Measurements from ENCODE around the gene XIAP. TPM values are rescaled to one million over a fixed set of nuclear protein-coding genes. Genes with fewer than 3 reads are reported as not detected.
"Not testable (repeated sequence)": the region's sequence is repeated elsewhere in the genome, so short reads cannot be mapped to it uniquely, and the experiment has no call there.

Gene XIAP
- total RNA-seq, 6 experiments from 2014 or later, result 34.4 to 48.4 (median 38.8) TPM

DNA sequence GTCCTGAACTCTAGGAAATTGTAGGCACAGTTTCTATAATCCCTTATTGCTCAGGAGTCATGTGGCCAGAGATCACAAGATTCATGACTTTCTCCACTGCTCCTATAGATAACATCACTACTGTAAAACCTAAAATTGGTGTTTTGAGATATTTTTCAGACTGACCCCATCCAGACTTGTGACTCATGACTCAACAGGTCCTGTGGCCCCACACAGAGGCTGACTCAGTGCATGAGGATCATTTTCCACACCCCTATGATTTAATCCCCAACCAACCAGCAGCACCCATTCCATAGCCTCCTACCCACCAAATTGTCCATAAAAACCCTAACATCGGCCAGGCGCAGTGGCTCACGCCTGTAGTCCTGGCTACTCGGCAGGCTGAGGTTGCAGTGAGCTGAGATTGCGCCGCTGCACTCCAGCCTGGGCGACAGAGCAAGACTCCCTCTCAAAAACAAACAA, 13.2 kb upstream of the XIAP start:
- Mint-ChIP-seq H3K4me3 (peak overlapping the region; percentile 62), H3K27me3 (ENCODE audit: insufficient read depth) (no peaks in the 10 kb centered on the region; the same call in 1 of the 2 replicates), H3K27ac (peak overlapping the region; percentile 93), H3K4me1 (ENCODE audit: low read depth) (peaks cover 11% of the 10 kb centered on the region), H3K9me3 (no peaks in the 10 kb centered on the region), H3K36me3 (ENCODE audit: low read depth) (no peaks in the 10 kb centered on the region)
- TF ChIP-seq, protein P1, sequence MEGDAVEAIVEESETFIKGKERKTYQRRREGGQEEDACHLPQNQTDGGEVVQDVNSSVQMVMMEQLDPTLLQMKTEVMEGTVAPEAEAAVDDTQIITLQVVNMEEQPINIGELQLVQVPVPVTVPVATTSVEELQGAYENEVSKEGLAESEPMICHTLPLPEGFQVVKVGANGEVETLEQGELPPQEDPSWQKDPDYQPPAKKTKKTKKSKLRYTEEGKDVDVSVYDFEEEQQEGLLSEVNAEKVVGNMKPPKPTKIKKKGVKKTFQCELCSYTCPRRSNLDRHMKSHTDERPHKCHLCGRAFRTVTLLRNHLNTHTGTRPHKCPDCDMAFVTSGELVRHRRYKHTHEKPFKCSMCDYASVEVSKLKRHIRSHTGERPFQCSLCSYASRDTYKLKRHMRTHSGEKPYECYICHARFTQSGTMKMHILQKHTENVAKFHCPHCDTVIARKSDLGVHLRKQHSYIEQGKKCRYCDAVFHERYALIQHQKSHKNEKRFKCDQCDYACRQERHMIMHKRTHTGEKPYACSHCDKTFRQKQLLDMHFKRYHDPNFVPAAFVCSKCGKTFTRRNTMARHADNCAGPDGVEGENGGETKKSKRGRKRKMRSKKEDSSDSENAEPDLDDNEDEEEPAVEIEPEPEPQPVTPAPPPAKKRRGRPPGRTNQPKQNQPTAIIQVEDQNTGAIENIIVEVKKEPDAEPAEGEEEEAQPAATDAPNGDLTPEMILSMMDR (IDR thresholded peaks at IDR 0.05), result no peak
- peak; percentile 92 for DNase-seq

DNA sequence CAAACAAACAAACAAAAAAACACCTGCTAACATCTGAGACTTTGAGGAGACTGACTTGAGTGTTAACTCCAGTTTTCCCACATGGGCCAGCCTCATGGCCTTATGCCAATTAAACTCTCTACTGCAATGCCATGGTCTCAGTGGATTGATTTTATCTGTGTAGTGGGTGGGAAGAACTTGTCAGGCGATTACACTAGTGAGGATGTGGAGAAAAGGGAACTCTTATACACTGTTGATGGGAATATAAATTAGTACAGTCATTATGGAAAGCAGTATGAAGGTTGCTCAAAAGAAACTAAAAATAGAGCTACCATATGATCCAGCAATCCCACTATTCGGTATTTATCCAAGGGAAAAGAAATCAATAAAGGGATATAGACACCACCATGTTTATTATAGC, 12.8 kb upstream of the XIAP start:
- Mint-ChIP-seq H3K27me3 (ENCODE audit: insufficient read depth) (no peaks in the 10 kb centered on the region; the same call in 1 of the 2 replicates), H3K4me1 (ENCODE audit: low read depth) (peaks cover 11% of the 10 kb centered on the region), H3K36me3 (ENCODE audit: low read depth) (no peaks in the 10 kb centered on the region), H3K27ac (peak overlapping the region; percentile 93), H3K9me3 (no peaks in the 10 kb centered on the region), H3K4me3 (peak overlapping the region; percentile 62)
- DNase-seq, result no peak
- TF ChIP-seq, protein P1 (IDR thresholded peaks at IDR 0.05), result no peak

DNA sequence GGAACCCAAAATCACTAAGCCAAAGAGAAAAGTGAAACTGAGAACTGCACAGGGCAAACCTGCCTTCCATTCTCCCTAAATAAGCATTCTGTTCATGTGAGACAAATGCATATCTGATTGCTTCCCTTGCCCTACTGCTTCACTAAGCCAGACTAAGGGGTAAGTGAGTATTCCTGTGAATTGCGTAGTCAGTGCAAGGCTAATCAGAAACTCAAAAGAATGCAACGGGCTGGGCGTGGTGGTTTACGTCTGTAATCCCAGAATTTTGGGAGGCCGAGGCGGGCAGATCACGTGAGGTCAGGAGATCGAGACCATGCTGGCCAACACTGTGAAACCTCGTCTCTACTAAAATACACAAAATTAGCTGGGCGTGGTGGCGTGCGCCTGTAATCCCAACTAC, 10.8 kb upstream of the XIAP start:
- Mint-ChIP-seq H3K9me3 (no peaks in the 10 kb centered on the region), H3K4me3 (no peak overlapping the region), H3K4me1 (ENCODE audit: low read depth) (peaks cover 15% of the 10 kb centered on the region), H3K36me3 (ENCODE audit: low read depth) (no peaks in the 10 kb centered on the region), H3K27ac (no peak overlapping the region), H3K27me3 (ENCODE audit: insufficient read depth) (no peaks in the 10 kb centered on the region; the same call in 1 of the 2 replicates)
- TF ChIP-seq, protein P1 (IDR thresholded peaks at IDR 0.05), result no peak
- no peak for DNase-seq

DNA sequence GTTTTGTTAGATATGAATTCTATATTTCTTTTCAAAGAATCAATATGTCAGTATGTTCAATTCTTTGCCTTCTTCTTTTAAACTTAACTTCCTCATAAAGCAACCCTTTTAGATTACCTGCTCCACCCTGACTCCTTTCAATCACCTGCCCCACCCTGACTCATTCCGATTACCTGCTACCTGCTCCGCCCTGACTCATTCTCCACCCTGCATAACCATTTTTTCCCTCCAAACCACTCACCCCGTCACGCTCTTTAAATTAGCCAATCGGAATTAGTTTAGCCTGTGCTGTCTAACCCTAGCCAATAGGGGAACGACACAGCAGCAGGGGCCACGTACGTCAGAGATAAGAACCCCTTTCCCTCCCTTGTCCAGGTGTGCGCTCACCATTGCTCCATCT, 9.9 kb upstream of the XIAP start:
- peaks cover 20% of the 10 kb centered on the region for H3K4me1 Mint-ChIP-seq (ENCODE audit: low read depth)
- not testable (repeated sequence) for H3K36me3 Mint-ChIP-seq (ENCODE audit: low read depth); DNase-seq; H3K9me3 Mint-ChIP-seq; H3K4me3 Mint-ChIP-seq; H3K27me3 Mint-ChIP-seq (ENCODE audit: insufficient read depth); H3K27ac Mint-ChIP-seq

DNA sequence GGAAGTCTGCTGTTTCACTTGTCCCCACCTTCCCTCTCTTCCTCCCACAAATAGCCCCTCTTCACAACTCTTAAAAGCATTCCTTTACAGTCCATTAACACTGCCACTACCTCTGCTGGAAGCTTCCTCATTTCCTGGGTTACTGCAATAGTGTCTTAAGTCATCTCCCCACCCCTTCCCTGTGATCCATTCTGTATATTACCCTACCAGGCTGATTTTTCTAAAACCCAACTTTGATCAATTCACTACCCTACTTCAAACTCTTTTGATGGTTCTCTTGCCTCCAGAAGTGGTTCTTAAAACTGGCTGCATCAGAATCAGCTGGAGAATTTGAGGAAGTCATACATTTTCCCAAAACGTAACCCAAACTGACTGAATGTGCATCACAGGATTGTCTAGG, 8.8 kb upstream of the XIAP start:
- Mint-ChIP-seq H3K9me3 (no peaks in the 10 kb centered on the region), H3K36me3 (ENCODE audit: low read depth) (no peaks in the 10 kb centered on the region), H3K4me3 (no peak overlapping the region), H3K4me1 (ENCODE audit: low read depth) (peaks cover 20% of the 10 kb centered on the region), H3K27ac (no peak overlapping the region), H3K27me3 (ENCODE audit: insufficient read depth) (no peaks in the 10 kb centered on the region; the same call in 1 of the 2 replicates)
- DNase-seq, result no peak
- TF ChIP-seq, protein P1 (IDR thresholded peaks at IDR 0.05), result no peak

DNA sequence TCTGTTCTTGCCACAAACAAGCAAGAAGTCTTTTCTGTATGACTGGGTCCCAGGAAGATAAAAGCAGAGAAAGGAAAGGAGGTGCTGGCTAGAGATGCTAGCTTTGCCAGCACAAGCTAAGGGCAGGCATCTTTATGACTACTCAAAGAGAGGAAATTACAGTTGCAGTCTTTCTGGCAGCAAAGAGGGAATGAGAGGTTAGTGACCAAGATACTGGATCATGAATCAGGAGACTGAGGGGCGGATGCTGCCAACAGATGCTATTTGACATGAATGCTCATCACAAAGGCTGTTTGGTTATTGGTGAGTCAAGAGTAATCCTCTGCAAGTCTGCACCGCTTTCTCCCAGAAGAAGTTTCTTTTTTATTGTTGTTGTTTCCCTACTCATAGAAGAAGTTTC, 5.5 kb upstream of the XIAP start:
- Mint-ChIP-seq H3K4me3 (no peak overlapping the region), H3K27me3 (ENCODE audit: insufficient read depth) (peaks cover 4% of the 10 kb centered on the region; the same call in 1 of the 2 replicates), H3K27ac (no peak overlapping the region; the same call in 1 of the 2 replicates), H3K4me1 (ENCODE audit: low read depth) (peaks cover 18% of the 10 kb centered on the region), H3K36me3 (ENCODE audit: low read depth) (no peaks in the 10 kb centered on the region), H3K9me3 (no peaks in the 10 kb centered on the region)
- peak; percentile 52 for DNase-seq
- TF ChIP-seq, protein P1 (IDR thresholded peaks at IDR 0.05), result no peak

Data from HFFc6 (cell line).